NCI-H128 (cell line): ENCODE measurements around the gene CELA2B.
"Not testable (repeated sequence)": the region's sequence is repeated elsewhere in the genome, so short reads cannot be mapped to it uniquely, and the experiment has no call there.

Experiments used
- DNase-seq: peaks from one replicate; lab custom pipeline; 2025; ENCODE audit not compliant: unreplicated experiment; lab: John Stamatoyannopoulos, UW

The CELA2B gene

DNA sequence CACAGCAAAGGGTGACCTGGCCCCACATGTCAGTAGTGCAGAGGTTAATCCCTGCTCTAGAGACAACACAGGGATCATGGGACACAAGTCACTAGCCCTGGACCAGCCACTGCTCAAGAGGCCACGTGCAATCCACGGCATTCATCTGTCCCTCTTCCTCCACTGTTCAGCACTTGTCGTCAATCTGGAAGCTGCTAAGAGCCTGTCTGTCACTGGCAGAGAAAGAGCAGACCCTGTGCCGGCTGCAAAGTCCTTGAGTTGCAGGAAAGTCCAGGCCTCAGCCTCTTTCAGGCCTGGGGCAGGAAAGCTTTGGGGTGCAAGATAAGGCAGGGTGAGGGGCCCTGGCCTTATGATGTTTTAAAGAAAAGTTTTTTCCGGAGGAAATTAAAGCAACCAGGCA, 16.7 kb downstream of the CELA2B start:
- no peak for DNase-seq

DNA sequence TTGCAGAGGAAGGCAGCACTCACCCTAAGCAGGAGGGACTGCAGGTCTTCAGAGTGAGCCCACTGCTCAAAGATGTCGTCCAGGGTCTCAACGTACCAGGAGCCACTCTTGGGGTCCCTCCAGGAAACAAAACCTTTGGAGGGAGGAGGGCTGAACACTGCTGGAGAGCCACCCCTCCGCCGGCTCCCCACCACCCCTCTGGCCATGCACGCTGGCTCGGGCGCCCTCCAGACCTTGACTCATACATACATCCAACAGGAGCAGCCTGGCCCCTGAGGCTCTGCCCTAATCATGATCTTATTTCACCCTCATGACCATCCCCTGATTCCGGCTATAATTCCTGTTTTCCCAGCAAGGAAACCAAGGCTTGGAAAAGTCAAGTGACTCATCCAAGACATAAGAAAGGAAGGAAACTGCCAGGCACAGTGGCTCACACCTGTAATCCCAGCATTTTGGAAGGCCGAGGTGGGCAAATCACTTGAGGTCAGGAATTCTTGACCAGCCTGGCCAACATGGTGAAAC, 18.0 kb downstream of the CELA2B start:
- DNase-seq, result no peak

DNA sequence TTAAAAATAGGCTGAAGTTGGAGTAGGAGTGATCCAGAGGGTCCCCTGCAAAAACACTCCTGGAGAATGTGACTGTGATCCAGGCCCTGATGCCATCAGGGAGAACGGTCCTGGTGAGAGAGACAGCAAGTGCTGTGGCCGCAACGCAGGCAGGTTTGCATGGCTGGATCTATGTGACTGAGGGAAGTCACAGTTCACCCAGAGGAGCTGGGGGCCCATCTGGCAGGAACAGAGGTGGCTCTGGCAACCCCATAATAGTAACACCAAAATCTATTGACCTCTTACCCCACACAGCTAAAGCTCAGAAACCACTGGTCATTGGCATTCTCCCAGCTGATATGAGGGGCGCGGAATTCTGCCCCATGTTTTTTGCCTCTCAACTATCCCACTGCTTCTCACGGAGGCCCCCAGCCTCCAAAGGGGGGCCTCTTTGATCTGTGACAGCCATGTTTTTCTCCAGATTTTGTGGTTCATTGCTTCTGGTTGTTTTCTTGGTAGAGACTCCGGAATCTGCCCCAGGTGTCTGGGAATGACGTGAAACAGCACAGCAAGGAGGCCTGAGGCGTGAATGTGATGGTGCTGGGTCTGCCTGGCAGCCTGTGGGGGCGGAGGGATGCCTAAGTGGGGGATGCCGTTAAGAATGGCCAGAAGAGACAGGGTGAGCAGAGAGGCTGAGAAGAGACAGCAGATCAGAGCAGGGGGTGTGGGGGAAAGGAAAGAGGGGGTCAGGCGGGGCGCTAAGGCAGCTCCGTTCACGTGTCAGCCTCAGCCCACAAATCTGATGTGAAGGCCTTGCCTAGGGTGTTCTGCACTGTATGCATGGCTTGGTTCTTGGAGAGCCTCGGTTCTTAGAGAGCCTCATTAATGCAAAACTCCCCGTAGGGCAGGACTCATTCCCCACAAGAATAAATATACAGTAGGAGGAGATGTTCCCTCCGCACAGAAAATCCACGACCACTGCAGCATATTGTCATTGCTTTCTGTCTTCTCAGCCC, 24.6 kb downstream of the CELA2B start:
- DNase-seq, result no peak

DNA sequence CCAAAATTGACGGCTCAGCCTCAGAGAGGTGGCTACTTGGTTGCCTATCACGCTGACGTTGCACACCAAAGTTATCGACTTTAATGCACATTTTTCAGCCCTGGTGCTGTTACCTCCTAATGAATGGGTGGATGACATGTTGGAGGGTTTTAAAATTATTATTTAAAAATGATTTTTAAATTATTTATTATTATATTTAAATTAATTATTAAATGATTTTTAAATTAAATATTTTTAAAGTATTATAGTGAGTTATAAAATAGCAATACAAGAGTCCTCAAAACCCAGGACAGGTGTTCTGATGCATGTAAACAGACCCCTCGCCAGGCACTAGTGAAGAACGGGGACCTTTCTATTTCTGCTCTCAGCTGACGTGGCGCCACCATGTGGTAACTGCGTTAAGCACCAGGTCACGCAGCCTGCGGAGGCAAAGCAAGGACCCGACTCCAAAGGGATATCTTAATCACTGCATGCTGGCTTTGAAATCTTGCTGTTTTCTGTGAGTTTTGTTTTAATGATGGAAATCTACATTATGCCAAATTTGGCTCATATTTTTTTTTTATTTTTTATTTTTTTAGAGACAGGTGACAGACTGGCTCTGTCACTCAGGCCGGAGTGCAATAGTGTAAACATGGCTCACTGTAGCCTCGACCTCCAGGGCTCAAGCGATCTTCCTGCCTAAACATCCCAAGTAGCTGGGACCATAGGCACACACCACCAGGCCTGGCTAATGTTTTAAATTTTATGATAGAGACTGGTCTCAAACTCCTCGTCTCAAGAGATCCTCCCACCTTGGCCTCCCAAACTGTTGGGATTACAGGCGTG, 25.5 kb downstream of the CELA2B start:
- DNase-seq, result peak; percentile 30

DNA sequence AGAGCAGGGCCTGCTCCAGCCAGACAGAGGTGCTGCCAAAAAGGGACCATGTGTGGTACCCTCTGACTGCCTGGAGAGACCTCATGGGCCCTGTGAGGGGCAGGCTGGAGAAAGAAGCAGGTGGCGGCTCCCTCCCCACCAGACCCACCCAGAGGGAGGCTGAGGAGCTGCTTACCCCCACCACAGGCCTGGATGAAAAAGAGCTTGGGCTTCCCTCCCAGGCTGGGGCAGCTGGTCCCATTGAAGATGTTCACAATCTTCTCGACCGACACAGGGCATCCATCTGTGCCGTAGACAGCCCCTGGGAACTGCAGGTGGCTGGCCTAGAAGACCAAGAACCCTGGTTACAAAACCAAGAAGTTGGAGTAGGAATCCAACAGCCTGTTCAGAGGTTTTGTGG, 28.5 kb downstream of the CELA2B start:
- DNase-seq, result no peak

DNA sequence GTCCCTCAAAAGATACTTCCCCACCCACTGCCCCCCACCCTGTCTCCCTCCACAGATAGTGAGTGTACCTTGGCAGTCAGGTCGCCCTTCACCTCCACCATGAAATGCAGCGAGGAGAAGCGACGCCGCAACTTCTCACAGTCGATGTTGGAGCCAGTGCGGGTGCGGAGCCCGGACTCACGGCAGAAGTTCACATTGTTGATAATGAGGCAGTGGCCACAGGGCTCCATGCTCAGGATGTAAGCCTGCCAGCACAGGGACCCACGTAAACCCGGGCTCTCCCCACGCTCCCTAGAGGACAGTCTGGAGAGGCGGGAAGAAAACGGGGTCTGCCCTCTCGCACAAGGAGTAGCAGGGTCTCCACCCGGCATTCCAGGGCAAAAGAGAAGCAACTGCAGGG, 30.9 kb downstream of the CELA2B start:
- no peak for DNase-seq

DNA sequence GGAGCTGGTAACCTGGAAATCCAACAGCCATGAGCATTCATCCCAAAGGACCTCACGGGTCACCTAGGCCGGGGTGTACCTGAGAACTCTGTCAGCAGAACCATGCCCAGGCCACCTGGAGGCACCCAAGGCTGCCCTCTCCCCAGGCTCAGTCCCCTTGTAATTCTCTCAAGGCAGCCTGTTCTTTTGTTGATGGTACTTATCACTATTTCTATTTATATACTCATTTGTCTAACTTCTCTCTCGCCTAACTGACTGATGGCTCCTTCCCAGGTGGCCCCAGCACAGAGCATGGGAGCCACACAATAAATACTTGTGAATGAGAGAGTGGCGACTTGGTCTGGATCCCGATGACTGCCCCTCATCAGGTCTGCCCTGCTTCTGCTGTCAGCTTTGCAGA, 31.4 kb downstream of the CELA2B start:
- no peak for DNase-seq

DNA sequence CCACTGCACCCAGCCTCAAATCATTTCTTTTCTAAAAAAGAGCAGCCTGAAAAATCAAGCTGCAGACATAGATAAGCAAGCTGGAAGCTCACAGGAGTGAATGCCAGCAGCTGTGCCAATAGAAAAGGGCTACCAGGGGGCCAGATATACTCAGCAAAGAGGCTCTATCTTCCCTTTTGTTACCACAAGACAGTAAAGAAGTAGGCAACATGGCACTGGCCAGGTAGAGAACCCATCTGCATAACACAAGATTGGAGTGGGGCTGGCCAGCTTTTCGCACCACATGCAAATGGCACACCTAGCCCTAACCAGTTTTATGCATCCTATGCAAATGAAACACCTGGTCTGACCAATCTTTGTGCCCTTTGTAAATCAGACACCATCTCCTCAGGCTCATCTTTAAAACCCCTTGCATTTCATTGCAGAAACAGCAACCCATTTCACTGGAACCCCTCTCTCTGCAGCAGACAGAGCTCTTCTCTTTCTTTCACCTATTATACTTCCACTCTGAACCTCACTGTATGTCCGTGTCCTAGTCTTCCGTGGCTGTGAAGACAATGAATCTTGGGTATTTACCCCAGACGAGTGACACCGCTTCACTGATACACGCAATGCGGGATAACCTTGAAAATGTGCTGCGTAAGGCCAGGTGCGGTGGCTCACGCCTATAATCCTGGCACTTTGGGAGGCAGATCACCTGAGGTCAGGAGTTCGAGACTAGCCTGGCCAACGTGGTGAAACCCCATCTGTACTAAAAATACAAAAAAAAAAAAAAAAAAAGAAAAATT, 33.0 kb downstream of the CELA2B start:
- DNase-seq, result no peak

DNA sequence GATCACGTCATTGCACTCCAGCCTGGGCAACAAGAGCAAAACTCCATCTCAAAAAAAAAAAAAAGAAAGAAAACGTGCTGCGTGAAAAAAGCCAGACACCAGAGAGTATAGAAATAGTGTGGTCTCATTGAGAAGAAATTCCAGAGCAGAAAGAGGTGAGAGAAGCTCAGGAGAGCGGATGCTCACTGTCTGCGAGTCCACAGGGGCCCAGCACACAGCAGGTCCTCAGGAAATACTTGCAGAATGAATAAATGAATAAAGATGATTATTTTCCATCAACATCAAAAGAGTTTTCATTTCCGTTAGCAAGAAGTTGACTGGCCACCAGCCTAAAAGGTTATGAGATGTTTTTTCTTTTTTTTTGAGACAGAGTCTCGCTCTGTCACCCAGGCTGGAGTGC, 33.7 kb downstream of the CELA2B start:
- no peak for DNase-seq

DNA sequence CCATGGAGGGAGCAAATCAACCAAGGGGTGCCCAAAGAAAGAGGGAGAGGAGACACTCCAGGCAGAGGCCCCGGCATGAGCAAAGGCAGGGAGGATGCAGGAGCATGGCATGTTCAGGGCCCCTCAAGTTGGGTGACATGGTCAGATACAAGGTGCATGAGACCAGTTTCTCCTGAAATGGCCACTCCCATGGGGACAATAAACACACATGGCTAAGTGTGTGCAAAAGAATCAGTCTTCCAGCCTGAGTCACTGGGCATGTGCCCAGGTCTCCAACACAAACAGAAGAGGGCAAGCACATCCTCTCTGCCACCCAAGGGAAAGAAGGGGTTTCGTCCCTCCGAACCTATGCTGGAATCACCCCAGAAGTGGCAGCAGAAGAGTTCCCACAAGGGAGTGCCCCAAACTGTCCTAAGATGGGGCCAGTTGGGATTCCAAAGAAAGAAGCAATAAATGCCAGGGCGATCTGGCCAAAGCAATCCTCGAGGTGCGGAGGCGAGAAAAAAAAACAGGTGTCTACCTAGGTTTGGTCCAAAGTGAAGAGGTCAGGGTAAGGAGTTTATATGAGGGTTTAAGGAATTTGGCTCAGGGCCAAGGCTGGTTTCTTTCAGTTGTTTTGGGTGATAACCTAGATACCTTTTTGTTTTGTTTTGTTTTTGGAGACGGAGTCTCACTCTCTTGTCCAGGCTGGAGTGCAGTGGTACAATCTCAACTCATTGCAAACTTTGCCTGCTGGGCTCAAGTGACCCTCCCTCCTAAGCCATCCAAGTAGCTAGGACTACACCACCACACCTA, 34.9 kb downstream of the CELA2B start:
- DNase-seq, result no peak

DNA sequence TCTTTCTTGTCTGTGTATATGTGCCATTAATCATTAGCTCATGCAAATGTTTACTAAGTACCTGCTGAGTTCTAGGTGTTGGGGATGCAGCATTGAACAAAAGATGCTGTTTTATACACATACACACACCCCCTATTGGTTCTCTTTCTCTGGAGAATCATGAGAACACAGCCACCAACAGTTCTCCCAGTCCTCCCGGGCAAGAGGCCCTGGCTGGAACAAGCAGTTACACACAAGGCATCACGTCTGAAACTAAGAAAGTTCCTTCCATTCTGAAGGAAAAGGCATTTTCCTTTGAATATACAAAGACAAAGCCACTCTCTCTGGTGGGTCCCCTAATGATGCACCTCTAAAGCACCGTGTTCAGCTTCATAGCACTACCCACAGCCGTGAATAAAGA, 37.3 kb downstream of the CELA2B start:
- no peak for DNase-seq

DNA sequence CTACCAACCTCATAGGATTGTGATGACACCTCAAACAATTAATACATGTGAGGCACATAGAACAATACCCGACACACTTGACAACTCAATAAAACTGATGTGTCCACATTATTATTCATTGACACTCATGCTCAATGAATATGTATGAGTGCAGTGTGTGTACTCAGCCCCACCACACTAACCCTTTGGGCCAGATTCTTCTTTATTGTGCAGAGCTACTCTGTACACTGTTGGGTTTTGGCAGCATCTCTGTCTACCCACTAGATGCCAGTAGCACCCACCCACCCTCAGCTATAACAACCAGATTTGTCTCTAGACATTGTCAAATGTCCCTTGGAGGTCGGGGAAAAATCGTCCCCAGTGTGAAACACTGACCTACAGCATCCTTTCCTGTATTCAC, 38.0 kb downstream of the CELA2B start:
- DNase-seq, result no peak

DNA sequence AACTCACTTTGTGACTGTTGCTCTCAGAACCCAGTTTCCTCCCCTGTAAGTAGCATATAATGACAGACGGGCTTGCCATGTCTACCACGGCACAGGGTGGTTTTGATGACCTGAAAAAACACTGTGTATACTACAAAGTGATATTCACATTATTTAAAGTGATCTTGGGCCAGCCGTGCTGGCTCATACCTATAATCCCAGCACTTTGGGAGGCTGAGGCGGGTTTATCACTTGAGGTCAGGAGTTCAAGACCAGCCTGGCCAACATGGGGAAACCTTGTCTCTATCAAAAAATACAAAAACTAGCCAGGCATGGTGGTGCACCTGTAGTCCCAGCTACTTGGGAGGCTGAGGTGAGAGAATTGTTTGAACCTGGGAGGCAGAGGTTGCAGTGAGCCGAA, 38.7 kb downstream of the CELA2B start:
- not testable (repeated sequence) for DNase-seq

DNA sequence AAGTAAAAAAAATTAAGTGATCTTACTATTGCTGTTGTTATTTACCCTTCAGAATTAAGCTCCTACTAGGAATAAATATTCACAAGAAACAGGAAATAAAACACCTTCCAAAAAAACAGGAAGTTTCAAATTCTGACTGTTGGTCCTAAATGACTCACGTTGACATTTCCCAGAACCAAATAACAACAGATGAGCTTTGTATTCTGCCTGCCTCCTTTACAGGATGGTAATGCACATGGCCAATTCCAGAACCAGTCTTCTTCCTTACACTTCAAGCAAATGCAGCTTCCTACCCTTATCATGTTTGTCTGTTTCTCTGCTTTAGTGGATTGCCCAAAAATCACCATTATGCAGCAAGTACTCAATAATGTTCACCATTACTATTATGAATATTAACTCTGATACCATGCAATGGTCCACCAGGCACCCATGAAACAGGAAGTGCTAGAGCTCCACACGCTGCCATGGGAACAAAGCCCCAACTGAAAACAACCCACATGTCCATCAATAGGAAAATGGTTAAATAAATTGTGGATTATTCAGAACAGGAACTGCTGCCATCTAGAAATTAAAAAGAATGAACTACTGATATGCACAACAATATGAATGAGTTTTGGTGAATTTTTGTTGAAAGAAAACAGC, 39.2 kb downstream of the CELA2B start:
- DNase-seq, result no peak

DNA sequence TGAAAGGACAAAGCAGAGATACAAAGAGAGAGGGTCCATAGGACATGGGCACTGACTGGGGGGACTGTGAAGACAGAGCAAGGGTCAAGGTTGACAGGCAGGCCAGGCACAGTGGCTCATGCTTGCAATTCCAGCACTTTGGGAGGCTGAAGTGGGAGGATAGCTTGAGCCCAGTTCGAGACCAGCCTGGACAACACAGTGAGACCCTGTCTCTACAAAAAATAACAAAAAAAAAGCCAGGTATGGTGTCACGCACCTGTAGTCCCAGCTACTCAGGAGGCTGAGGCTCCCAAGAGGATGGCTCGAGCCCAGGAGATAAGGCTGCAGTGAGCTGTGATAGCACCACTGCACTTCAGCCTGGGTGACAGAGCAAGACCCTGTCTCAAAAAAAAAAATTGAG, 43.7 kb downstream of the CELA2B start:
- no peak for DNase-seq

DNA sequence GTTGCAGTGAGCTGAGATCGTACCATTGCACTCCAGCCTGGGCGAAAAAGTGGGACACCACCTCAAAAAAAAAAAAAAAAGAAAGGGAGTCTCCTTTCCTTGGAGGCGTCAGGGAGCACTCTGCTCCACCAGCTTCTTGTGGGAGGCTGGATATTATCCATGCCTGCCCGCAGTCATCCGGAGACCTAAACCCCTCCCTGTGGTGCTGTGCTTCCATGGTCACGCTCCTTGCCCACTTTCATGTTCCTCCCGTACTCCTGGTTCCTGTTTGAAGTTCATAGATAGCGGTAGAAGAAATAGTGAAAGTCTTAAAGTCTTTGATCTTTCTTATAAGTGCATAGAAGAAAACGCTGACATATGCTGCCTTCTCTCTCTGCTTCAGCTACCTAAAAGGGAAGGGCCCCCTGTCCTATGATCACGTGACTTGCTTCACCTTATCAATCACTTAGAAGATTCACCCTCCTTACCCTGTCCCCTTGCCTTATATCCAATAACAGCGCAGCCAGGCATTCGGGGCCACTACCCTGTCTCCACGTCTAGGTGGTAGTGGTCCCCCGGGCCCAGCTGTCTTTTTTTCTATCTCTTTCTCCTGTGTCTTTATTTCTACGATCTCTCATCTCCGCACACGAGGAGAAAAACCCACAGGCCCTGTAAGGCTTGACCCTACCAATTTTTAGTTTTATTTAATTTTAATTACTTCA, 45.5 kb downstream of the CELA2B start:
- DNase-seq, result not testable (repeated sequence)

DNA sequence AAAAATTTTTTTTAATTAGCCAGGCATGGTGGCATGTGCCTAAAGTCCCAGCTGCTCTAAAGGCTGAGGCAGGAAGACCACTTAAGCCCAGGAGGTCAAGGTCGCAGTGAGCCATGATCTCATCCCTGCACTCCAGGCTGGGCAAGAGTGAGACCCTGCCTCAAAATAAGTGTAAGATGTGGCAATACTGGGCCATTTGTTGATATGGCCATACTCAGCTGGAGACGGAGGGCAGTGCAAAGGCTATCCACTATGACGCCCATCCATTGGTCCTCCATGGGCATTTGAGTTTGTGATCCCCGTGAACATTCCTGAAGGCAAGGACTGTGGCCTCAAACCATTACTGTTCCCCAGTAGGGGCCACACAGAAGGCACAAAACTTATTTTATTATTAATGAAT, 46.6 kb downstream of the CELA2B start:
- DNase-seq, result no peak

DNA sequence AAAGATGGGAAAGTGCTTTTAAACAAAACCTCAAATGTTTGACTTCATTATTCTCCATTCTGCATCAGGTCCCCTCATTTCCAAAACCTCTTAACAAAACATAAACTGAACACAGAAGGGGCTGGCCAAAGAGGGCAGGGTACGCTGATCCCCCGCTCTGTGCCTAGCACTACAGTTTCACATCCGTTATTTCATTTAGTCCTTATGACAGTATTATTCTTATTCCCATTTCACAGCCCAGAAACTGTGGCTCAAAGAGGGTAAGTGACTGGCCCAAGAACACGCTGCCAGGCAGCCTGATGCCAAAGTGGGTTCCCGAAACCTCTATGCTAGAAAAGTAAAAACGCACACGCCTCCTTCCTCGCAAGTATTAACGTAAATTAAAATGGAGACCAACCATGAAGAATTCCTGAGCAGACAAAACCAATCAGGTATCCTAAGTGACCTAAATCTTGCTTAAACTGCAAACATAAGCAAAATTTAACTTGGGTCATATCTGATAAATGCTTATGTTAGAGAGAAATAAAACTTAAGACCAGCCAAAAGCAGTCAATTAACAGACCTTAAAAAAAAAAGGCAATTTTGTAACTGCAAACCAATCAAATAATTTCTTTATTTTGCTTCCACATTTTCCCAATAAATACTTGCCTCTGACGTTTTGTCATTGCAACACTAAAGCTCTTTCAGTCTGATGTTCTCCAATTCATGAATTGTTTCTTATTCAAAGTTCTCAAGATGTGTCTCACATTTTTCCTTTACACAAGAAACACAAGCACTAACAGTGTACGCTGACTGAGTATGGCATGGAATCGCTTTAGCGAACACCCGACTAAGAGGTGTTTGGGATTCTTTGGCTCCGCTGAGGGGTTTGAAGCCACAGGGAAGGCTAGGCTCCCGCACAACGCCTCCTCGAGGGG, 47.5 kb downstream of the CELA2B start:
- DNase-seq, result no peak
